Measurements from ENCODE around the gene PLEKHB2. TPM values are rescaled to one million over a fixed set of nuclear protein-coding genes. Genes with fewer than 3 reads are reported as not detected.
A peak's percentile ranks its signal among the peaks of the same experiment; 100 is the strongest.
"Not testable (repeated sequence)": the region's sequence is repeated elsewhere in the genome, so short reads cannot be mapped to it uniquely, and the experiment has no call there.

The PLEKHB2 gene
- polyA plus RNA-seq, 6 donors from 2014 or later: 53.5 to 68.1 (median 57.3) TPM

DNA sequence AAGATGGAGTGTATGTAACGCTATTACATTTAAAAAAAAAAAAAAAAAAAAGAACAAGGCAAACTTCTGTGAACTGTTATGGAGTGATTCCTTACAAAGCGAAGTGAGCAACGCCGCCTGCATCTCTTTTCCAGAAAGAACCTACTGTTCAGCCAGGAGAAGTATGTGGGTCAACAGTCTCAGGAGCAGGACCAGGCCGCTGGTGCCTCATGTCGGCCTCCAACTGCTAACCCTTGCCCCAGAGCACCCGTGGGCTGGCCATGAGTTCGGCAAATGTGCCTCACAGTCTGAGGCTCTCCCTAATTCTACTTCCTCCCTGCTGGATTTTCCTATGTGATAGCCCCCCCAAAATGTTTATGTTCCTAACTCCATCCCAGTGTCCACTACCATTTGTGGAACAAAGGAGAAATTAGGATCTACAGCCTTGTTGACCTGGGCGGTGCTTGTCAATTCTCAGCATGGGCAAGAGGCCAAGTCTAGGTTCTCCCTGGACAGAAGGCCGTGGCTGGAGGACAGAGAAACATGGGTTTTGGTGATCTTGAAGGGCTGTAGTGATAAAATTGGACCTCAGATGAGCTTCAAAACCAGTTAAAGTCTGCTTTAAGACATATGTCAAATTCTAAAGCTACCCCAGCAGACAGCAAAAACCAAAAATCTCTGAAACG, 27.8 kb upstream of the PLEKHB2 start:
- H3K9me3 Mint-ChIP-seq: no peaks in the 10 kb centered on the region
- H3K27ac Mint-ChIP-seq: no peak overlapping the region
- H3K4me1 Mint-ChIP-seq: peaks cover 6 to 28% (median 21%) of the 10 kb centered on the region in 3 donors
- H3K27me3 Mint-ChIP-seq: no peaks in the 10 kb centered on the region
- H3K4me3 Mint-ChIP-seq: no peak overlapping the region
- DNase-seq (no peak), ATAC-seq (ENCODE audit: low read depth in 2 of 2) (no peak)
- H3K36me3 Mint-ChIP-seq: peaks cover 27 to 34% of the 10 kb centered on the region in 2 donors

DNA sequence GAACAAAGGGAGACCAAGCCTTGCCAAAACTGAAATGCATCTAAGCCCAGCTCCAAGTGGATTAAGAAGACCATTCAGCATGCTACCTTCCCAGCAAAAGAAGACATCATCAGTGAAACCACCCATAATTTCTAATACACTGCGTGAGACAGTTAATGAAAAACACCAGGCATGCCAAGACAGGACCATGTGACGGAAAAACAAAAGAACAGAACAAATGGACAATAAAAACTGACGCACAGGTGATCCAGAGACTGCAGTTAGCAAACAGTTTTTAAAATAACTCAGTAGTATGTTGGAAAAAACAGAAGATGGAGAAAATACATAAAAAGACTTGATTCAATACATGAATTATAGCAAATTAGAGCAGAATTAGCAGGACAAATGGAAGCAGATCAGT, 27.2 kb upstream of the PLEKHB2 start:
- peaks cover 27 to 34% of the 10 kb centered on the region in 2 donors for H3K36me3 Mint-ChIP-seq
- no peaks in the 10 kb centered on the region for H3K27me3 Mint-ChIP-seq
- H3K27ac Mint-ChIP-seq: peak overlapping the region in 1 of 6 donors; percentile 71
- H3K4me3 Mint-ChIP-seq: no peak overlapping the region
- H3K9me3 Mint-ChIP-seq: no peaks in the 10 kb centered on the region
- no peak for ATAC-seq (ENCODE audit: low read depth in 2 of 2)
- H3K4me1 Mint-ChIP-seq: peaks cover 6 to 28% (median 21%) of the 10 kb centered on the region in 3 donors
- DNase-seq: no peak

DNA sequence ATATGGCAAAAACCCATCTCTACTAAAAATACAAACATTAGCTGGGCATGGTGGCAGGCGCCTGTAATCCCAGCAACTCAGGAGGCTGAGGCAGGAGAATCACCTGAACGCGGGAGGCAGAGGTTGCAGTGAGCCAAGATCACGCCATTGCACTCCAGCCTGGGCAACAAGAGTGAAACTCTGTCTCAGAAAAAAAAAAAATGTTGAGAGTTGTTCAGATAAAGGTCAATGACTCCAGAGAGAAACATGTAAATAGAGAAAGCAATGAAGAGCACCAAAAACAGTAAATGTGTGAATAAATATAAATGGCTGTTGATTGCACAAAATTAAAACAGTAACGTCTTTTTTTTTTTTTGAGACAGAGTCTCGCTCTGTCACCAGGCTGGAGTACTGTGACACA, 25.2 kb upstream of the PLEKHB2 start:
- Mint-ChIP-seq H3K36me3 (peaks cover 27 to 34% of the 10 kb centered on the region in 2 donors), H3K4me1 (peaks cover 13 to 28% (median 26%) of the 10 kb centered on the region in 3 donors)
- H3K4me3 Mint-ChIP-seq; ATAC-seq (ENCODE audit: low read depth in 2 of 2); H3K9me3 Mint-ChIP-seq; H3K27me3 Mint-ChIP-seq; H3K27ac Mint-ChIP-seq; DNase-seq: not testable (repeated sequence)

DNA sequence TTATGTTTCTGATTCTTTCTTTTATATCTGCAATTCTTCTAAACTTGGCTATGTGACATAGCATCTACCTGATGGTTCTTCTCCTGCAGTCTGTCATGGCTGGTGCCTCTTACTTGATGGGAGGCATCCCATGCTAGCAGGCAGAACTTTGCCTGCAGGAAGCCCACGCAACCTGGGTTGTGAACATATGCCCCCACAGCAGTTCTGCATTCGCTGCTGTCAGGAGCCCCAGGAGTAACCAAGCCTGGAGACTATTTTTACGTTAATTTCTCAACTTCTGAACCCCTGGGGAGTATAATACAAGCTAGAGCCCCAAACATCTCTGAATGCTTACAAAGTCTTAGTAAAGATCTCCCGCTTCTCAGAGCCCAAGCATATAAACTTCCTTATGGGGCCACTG, 23.9 kb upstream of the PLEKHB2 start:
- Mint-ChIP-seq H3K36me3 (peaks cover 23 to 28% of the 10 kb centered on the region in 2 donors), H3K27ac (peak overlapping the region in 1 of 6 donors; percentile 4), H3K27me3 (no peaks in the 10 kb centered on the region), H3K9me3 (no peaks in the 10 kb centered on the region), H3K4me3 (no peak overlapping the region), H3K4me1 (peaks cover 21 to 30% (median 24%) of the 10 kb centered on the region in 3 donors)
- ATAC-seq (ENCODE audit: low read depth in 2 of 2) (no peak), DNase-seq (no peak)

DNA sequence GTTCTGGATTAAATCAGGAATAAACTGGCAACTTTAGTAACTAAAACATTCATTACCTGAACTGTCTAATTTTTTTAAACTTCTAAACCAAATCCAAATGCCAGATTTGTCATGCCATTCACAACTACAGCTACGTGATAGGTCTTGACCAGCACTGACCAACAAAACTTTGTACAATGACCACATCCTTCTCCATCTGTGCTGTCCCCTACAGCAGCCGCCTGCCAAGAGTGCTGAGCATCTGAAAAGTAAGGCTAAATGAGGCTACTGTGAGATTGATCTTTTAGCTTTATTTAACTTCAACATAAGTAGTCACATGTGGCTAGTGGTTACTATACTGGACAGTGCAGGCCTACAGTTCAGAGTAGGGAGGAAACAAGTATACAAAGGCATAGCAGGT, 19.5 kb upstream of the PLEKHB2 start:
- Mint-ChIP-seq H3K9me3 (no peaks in the 10 kb centered on the region), H3K27ac (peak overlapping the region in 1 of 6 donors; percentile 45), H3K36me3 (peaks cover 7 to 14% of the 10 kb centered on the region in 2 donors), H3K4me1 (peaks cover 14 to 55% (median 22%) of the 10 kb centered on the region in 3 donors), H3K27me3 (no peaks in the 10 kb centered on the region), H3K4me3 (no peak overlapping the region)
- ATAC-seq (ENCODE audit: low read depth in 2 of 2): no peak
- DNase-seq: no peak

DNA sequence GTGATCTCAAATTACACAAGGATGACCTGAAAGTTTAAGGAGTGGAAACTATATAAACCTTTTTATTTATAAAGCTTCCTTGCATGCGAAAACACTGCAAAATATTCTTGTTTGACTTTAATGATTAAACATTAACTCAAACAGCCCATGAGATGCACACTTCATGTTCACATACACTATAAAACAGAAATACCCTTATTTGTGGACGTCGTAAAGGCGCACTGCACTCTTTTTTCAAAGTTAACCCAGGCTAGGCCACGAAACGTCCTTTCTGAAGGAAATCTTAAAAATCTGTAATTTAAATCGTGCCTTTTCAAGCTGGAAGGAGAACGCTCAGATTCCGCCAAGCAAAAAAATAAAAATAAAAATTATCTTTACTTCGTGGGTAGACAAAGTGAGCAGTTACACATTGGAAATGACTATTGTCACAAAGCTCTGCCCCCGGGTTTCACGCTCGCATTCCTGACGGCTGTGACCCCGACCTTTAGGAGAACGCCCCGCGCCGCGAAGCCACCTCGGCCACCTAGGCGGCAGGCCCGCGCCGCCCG, 12.6 kb upstream of the PLEKHB2 start:
- Mint-ChIP-seq H3K4me1 (peaks cover 11 to 38% (median 16%) of the 10 kb centered on the region in 3 donors), H3K27ac (peak overlapping the region; percentile 86 to 96 (median 92)), H3K27me3 (no peaks in the 10 kb centered on the region), H3K9me3 (no peaks in the 10 kb centered on the region), H3K4me3 (peak overlapping the region; percentile 73 to 93 (median 84)), H3K36me3 (no peaks in the 10 kb centered on the region)
- ATAC-seq (ENCODE audit: low read depth in 2 of 2) (peak in 1 of 2 donors; percentile 3), DNase-seq (no peak)

DNA sequence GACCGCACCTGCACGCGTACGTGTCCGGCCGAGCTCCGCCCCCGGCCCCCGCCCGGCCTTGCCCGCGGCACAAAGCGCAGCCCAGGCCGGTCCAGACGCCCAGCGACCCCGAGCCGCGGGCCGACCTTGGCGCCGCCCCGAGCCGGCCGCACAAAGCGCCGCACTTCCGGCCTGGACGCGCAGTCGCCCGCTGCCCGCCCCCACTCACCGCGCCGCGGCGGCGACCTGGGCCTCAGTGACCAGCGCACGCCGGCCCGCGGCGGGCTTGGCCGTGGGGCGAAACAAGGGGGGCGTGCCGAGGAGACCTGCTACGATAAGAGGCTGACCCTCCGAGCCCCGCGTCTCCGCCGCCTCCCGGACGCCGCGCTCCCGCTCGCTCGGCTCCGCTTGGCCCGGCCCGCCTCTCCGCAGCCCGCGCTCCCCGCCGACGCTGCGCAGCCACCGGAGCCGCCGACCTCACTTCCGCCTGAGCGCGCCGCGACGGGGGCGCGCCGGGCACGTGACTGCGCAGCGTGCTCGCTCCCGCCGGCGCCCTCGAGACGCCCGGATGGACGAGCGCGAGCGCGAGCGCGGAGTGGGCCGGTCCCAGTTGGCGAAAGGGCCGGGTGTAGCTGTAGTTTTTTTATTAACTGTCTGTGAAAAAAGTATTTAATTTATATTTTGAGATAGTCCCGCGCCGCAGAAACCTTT, 12.0 kb upstream of the PLEKHB2 start, which contains the start of gene FAM168B:
FAM168B (minus strand) TSS at position 455 of the 690 bp plus-strand sequence. CDS start 10,814 bp downstream, outside the sequence.
- H3K27me3 Mint-ChIP-seq: no peaks in the 10 kb centered on the region
- H3K4me3 Mint-ChIP-seq: peak within 1 kb of the TSS; percentile 84 to 97 (median 96)
- no peaks in the 10 kb centered on the region for H3K36me3 Mint-ChIP-seq
- DNase-seq (peak; percentile 90), ATAC-seq (ENCODE audit: low read depth in 2 of 2) (peak; percentile 82 to 83)
- peak within 1 kb of the TSS; percentile 90 to 97 (median 96) for H3K27ac Mint-ChIP-seq
- peaks cover 11 to 32% (median 16%) of the 10 kb centered on the region in 3 donors for H3K4me1 Mint-ChIP-seq
- no peaks in the 10 kb centered on the region for H3K9me3 Mint-ChIP-seq

DNA sequence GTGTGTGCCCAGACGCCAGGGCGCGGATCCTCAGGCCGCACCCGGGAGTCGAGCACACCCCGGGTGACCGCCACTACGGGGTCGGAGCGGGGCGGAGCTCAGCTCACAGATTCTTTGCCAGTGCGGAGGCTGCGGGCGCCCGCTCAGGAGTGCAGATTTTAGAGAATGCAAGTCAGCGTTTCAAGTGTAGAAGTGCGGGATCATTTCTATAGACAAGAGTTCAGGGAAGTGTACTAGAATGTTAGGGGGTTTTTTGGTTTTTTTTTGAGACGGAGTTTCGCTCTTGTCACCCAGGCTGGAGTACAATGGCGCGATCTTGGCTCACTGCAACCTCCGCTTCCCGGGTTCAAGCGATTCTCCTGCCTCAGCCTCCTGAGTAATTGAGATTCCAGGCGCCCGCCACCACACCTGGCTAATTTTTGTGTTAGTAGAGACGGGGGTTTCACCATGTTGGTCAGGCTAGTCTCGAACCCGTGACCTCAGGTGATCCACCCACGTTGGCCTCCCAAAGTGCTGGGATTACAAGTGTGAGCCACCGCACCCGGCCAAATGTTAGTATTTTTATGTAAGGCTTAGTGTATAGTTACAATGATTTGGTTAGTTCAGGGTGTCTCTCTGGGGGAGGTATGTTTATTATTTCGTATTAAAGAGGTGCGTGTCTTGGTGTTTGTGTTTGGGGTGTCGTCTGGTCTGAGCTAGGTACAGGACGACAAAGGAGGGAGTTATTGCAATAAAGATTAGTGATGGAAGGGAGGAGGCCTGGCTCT, 11.3 kb upstream of the PLEKHB2 start:
- Mint-ChIP-seq H3K9me3 (no peaks in the 10 kb centered on the region), H3K27me3 (no peaks in the 10 kb centered on the region), H3K4me3 (peak overlapping the region; percentile 84 to 97 (median 96)), H3K4me1 (peaks cover 11 to 28% (median 16%) of the 10 kb centered on the region in 3 donors), H3K27ac (peak overlapping the region; percentile 90 to 97 (median 96)), H3K36me3 (no peaks in the 10 kb centered on the region)
- DNase-seq (no peak), ATAC-seq (ENCODE audit: low read depth in 2 of 2) (peak; percentile 74 to 77)

DNA sequence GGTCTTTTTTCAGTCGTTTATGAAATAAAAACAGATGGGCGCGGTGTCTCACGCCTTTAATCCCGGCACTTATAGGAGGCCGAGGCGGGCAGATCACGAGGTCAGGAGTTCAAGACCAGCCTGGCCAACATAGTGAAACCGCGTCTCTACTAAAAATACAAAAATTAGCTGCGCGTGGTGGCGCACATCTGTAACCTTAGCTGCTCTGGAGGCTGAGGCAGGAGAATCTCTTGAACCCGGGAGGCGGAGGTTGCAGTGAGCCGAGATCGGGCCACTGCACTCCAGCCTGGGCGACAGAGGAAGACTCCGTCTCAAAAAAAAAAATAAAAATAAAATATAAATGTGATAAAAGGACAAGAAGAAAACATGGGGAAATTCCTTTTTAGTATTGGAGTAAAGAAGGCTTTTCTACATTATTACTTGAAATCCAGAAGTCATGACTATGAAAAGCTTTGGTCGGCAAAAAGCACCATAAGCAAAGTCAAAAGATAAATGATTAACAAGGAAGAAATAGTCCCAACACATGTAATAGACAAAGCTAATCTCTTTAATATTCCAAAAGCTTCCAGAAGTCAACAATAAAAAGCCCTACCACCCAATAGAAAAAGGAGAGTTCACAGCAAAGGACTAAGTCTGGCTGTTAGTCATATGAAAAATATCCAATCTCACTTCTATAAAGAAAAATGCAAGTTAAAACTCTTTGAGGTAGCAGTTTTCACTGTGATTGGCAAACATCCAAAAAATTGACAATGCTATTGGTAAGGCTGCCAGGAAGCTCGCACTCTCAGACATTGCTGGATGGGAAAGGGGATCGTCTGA, 10.5 kb upstream of the PLEKHB2 start:
- Mint-ChIP-seq H3K4me3 (peak overlapping the region; percentile 84 to 97 (median 96)), H3K27me3 (no peaks in the 10 kb centered on the region), H3K4me1 (peaks cover 11 to 22% (median 16%) of the 10 kb centered on the region in 3 donors), H3K27ac (peak overlapping the region in 5 of 6 donors; percentile 90 to 97 (median 97)), H3K36me3 (no peaks in the 10 kb centered on the region), H3K9me3 (no peaks in the 10 kb centered on the region)
- no peak for ATAC-seq (ENCODE audit: low read depth in 2 of 2)
- no peak for DNase-seq

DNA sequence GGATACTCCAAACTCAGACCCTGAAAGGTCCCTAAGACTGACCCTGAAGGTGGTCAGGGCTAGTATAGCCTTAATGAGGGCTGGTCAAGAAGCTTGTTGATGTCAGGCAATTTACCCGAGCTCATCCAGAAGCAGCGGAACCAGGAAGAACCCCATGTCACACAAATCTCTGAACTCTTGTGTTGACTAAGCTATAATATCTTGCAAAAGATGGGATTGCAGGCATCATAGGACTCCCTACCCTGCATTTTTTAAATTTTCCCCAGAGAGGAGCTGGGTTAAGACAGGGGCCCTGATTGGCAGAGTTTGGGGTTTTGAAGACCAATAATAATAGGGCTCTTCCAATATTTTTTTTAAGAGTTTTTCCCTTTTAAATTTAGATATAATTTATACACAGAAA, 2.0 kb upstream of the PLEKHB2 start:
- Mint-ChIP-seq H3K4me3 (peak overlapping the region in 4 of 8 donors; percentile 15 to 70 (median 25)), H3K9me3 (no peaks in the 10 kb centered on the region), H3K4me1 (peaks cover 25 to 30% (median 29%) of the 10 kb centered on the region in 3 donors), H3K27me3 (no peaks in the 10 kb centered on the region), H3K36me3 (peaks cover 0 to 8% of the 10 kb centered on the region in 2 donors), H3K27ac (peak overlapping the region in 3 of 6 donors; percentile 42 to 91 (median 43))
- no peak for DNase-seq
- ATAC-seq (ENCODE audit: low read depth in 2 of 2): no peak

DNA sequence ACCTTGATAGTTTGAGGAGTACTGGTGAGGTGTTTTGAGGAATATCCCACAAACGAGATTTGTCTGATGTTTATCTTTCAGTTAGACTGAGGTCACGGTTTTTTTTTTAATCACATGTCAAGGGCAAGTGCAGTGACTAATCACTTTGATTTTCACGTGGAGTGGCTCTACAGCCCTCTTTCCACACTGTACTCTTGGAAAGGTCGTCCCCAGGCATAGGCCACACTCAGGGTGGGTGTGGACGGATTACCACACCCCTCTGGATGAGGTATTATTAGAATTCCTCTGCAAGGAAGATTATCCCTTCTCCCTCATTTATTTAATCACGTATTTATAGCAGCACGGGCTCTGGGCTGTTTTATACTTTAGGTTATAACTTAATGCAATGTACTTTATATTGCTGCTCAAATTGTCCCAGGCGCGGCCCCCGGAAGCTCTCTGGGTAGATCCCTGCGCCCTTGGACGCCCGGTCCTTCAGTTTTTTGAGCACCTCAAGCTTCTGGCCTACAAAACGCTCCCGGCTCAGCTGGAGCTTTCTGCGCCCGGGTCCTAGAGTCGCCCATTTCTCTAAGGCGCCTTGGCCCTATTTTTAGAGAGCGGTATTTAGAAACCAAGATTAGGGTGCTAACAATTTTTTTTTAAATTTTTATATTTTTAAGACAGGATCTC, 515 bp upstream of the PLEKHB2 start:
- DNase-seq (peak; percentile 23), ATAC-seq (ENCODE audit: low read depth in 2 of 2) (peak; percentile 67 to 74)
- peak overlapping the region; percentile 92 to 99 (median 97) for H3K4me3 Mint-ChIP-seq
- H3K36me3 Mint-ChIP-seq: peaks cover 0 to 8% of the 10 kb centered on the region in 2 donors
- peaks cover 25 to 34% (median 29%) of the 10 kb centered on the region in 3 donors for H3K4me1 Mint-ChIP-seq
- H3K27me3 Mint-ChIP-seq: no peaks in the 10 kb centered on the region
- no peaks in the 10 kb centered on the region for H3K9me3 Mint-ChIP-seq
- H3K27ac Mint-ChIP-seq: peak overlapping the region; percentile 97 to 100 (median 98)

Measured in naive B cell (primary cell).